Measurements from ENCODE around the gene RSF1.
"Not testable (repeated sequence)": the region's sequence is repeated elsewhere in the genome, so short reads cannot be mapped to it uniquely, and the experiment has no call there.

RSF1 gene

GRCh38 chr11:77687088-77687487 lies 133.4 kb downstream of the RSF1 start:
- no peak for DNase-seq (ENCODE audit: low spot score)

GRCh38 chr11:77677138-77677537 lies 143.4 kb downstream of the RSF1 start:
- no peak for DNase-seq (ENCODE audit: low spot score)

GRCh38 chr11:77672264-77672663 lies 148.3 kb downstream of the RSF1 start:
- DNase-seq (ENCODE audit: low spot score): no peak

GRCh38 chr11:77669848-77670511 lies 150.5 kb downstream of the RSF1 start:
- no peak for DNase-seq (ENCODE audit: low spot score)

GRCh38 chr11:77668760-77669159 lies 151.8 kb downstream of the RSF1 start:
- no peak for DNase-seq (ENCODE audit: low spot score)

GRCh38 chr11:77665240-77665965 lies 155.1 kb downstream of the RSF1 start:
- DNase-seq (ENCODE audit: low spot score): no peak

- no peak for DNase-seq (ENCODE audit: low spot score)
Observed at GRCh38 chr11:77661670-77662069, 158.9 kb downstream of the RSF1 start.

GRCh38 chr11:77660947-77661346 lies 159.6 kb downstream of the RSF1 start:
- DNase-seq (ENCODE audit: low spot score): no peak

GRCh38 chr11:77658213-77659013 lies 162.1 kb downstream of the RSF1 start:
- no peak for DNase-seq (ENCODE audit: low spot score)

- DNase-seq (ENCODE audit: low spot score): no peak
Observed at GRCh38 chr11:77656362-77656761, 164.2 kb downstream of the RSF1 start.

- DNase-seq (ENCODE audit: low spot score): no peak
Observed at GRCh38 chr11:77654770-77655434, 165.6 kb downstream of the RSF1 start.

GRCh38 chr11:77650123-77650522 lies 170.4 kb downstream of the RSF1 start:
- no peak for DNase-seq (ENCODE audit: low spot score)

- DNase-seq (ENCODE audit: low spot score): no peak
Observed at GRCh38 chr11:77647654-77648305, 172.7 kb downstream of the RSF1 start.

GRCh38 chr11:77644887-77645286 lies 175.6 kb downstream of the RSF1 start:
- no peak for DNase-seq (ENCODE audit: low spot score)

- DNase-seq (ENCODE audit: low spot score): no peak
Observed at GRCh38 chr11:77642228-77642627, 178.3 kb downstream of the RSF1 start.

GRCh38 chr11:77637345-77638165 lies 183.0 kb downstream of the RSF1 start, which contains the start of gene CLNS1A:
CLNS1A (minus strand) TSS chr11:77637794; CDS start chr11:77637714, 80 bp downstream.
- peak; percentile 93 for DNase-seq (ENCODE audit: low spot score)

GRCh38 chr11:77636731-77637344 lies 183.7 kb downstream of the RSF1 start:
- DNase-seq (ENCODE audit: low spot score): peak; percentile 16

- not testable (repeated sequence) for DNase-seq (ENCODE audit: low spot score)
Observed at GRCh38 chr11:77633926-77634325, 186.6 kb downstream of the RSF1 start.

- DNase-seq (ENCODE audit: low spot score): no peak
Observed at GRCh38 chr11:77630157-77630710, 190.3 kb downstream of the RSF1 start.

All from SW480 (cell line).